GM23338 (cell line): Measurements from ENCODE around the gene GRB14. TPM values are rescaled to one million over a fixed set of nuclear protein-coding genes. Genes with fewer than 3 reads are reported as not detected.

ENCODE experiments used
- ATAC-seq: fragments of 200-7000 bp; cut with Tn5 transposase; 3 replicates; pipeline ENCODE4 v1.9.1; 2020
- DNase-seq: peaks from one replicate; pipeline ENCODE4 v3.0.0-alpha.2; 2015; ENCODE audit warnings: low spot score
- H2AFZ ChIP-seq: fragments of 200-600 bp; sonication (generic); 2 replicates; pipeline ENCODE4 v1.8.0; 2016; ENCODE audit warnings: antibody characterized with exemption, mild to moderate bottlenecking, moderate library complexity
- H3F3A ChIP-seq: fragments of 200-600 bp; sonication (generic); replicated peaks from 2 replicates; pipeline ENCODE4 v1.8.0; 2017; ENCODE audit warnings: antibody characterized with exemption, mixed run types, low read depth
- H3K27ac ChIP-seq: fragments of 200-600 bp; sonication (generic); 2 replicates; pipeline ENCODE4 v1.6.1; 2016; ENCODE audit warnings: low read depth
- H3K27me3 ChIP-seq: fragments of 200-600 bp; sonication (generic); 2 replicates; pipeline ENCODE4 v1.8.0; 2016; ENCODE audit warnings: mild to moderate bottlenecking, mixed run types, moderate library complexity; ENCODE audit not compliant: insufficient read depth
- H3K36me3 ChIP-seq: fragments of 200-600 bp; sonication (generic); 2 replicates; pipeline ENCODE4 v1.8.0; 2016; ENCODE audit warnings: mild to moderate bottlenecking; ENCODE audit not compliant: insufficient read depth
- H3K4me1 ChIP-seq: fragments of 200-600 bp; sonication (generic); 2 replicates; pipeline ENCODE4 v1.8.0; 2016; ENCODE audit warnings: mild to moderate bottlenecking, moderate library complexity; ENCODE audit not compliant: insufficient read depth
- H3K4me2 ChIP-seq: fragments of 200-600 bp; sonication (generic); 2 replicates; pipeline ENCODE4 v1.7.1; 2017; ENCODE audit warnings: mixed run types
- H3K4me3 ChIP-seq: fragments of 200-600 bp; sonication (generic); 2 replicates; pipeline ENCODE4 v1.6.1; 2016; ENCODE audit warnings: mixed run types
- H3K79me2 ChIP-seq: fragments of 200-600 bp; sonication (generic); replicated peaks from 2 replicates; pipeline ENCODE4 v1.8.0; 2017; ENCODE audit warnings: mild to moderate bottlenecking; ENCODE audit not compliant: insufficient read depth
- H3K9me2 ChIP-seq: fragments of 200-600 bp; sonication (generic); 2 replicates; pipeline ENCODE4 v1.8.0; 2017; ENCODE audit not compliant: insufficient read depth
- H4K20me1 ChIP-seq: fragments of 200-600 bp; sonication (generic); replicated peaks from 2 replicates; pipeline ENCODE4 v1.8.0; 2017; ENCODE audit warnings: mild to moderate bottlenecking; ENCODE audit not compliant: insufficient read depth
- H3K27ac Mint-ChIP-seq: 2 replicates; pipeline ENCODE4 v1.8.0; 2020; ENCODE audit warnings: inconsistent platforms, mild to moderate bottlenecking, moderate library complexity, mixed read lengths
- H3K27me3 Mint-ChIP-seq: 3 replicates; pipeline ENCODE4 v1.8.0; 2022; ENCODE audit warnings: low read depth, mild to moderate bottlenecking, moderate library complexity, mixed read lengths, inconsistent platforms; ENCODE audit not compliant: insufficient read depth, poor library complexity
- H3K36me3 Mint-ChIP-seq: 3 replicates; pipeline ENCODE4 v1.8.0; 2021; ENCODE audit warnings: low read depth, mild to moderate bottlenecking, inconsistent platforms, moderate library complexity, mixed read lengths
- H3K4me1 Mint-ChIP-seq: 3 replicates; pipeline ENCODE4 v1.8.0; 2020; ENCODE audit warnings: mild to moderate bottlenecking, inconsistent platforms, mixed read lengths
- H3K4me3 Mint-ChIP-seq: 3 replicates; pipeline ENCODE4 v1.8.0; 2021; ENCODE audit warnings: moderate library complexity, mild to moderate bottlenecking, inconsistent platforms, mixed read lengths
- H3K9me3 Mint-ChIP-seq: 3 replicates; pipeline ENCODE4 v1.8.0; 2020; ENCODE audit warnings: moderate library complexity, mild to moderate bottlenecking, inconsistent platforms, mixed read lengths
- EZH2phosphoT487 ChIP-seq: fragments of 200-600 bp; sonication (generic); IDR thresholded peaks from one replicate; pipeline ENCODE4 v1.8.1; 2018; ENCODE audit warnings: antibody characterized with exemption; ENCODE audit not compliant: unreplicated experiment
- STAT1 ChIP-seq: IDR thresholded peaks from one replicate; pipeline ENCODE4 v1.6.1; 2016; ENCODE audit warnings: antibody characterized with exemption; ENCODE audit not compliant: unreplicated experiment
- ZNF114 ChIP-seq: fragments of 250-450 bp; sonication (Bioruptor Pico); IDR thresholded peaks from 2 replicates; pipeline ENCODE4 v1.5.0; 2020; ENCODE audit warnings: mild to moderate bottlenecking, moderate library complexity
- polyA plus RNA-seq: library from polyadenylated mRNA; unstranded; fragments of >200 nt; fragmentation: Nextera tagmentation; extraction: Ambion mirVana; gene quantifications from 2 replicates; pipeline ENCODE4 v1.2.1, GENCODE V29; 2016
- total RNA-seq: library from RNA; depleted of rRNA; stranded (reverse); fragments of >200 nt; shearing (Covaris generic); gene quantifications from 2 replicates; pipeline ENCODE4 v1.2.3, GENCODE V29; 2014
- TF ChIP-seq, protein P1 (sequence below): fragments of 250-450 bp; sonication (Bioruptor Pico); IDR thresholded peaks from 2 replicates; pipeline ENCODE4 v1.5.0; 2020; ENCODE audit warnings: mild to moderate bottlenecking, moderate library complexity
- TF ChIP-seq, protein P2 (sequence below): IDR thresholded peaks from 2 replicates; pipeline ENCODE4 v1.6.1; 2016; ENCODE audit warnings: antibody characterized with exemption
- TF ChIP-seq, protein P3 (sequence below), 2 experiments: fragments of 200-600 bp in 1 of 2; sonication (generic) in 1 of 2; conservative IDR thresholded peaks; 2 replicates each; pipeline versions ENCODE4 v1.5.1 to v1.6.1; 2016 to 2017; ENCODE audit warnings: antibody characterized with exemption in 2 of 2, low read depth in 2 of 2, mild to moderate bottlenecking in 2 of 2, moderate library complexity in 1 of 2

Gene GRB14
- total and polyA plus RNA-seq, 2 experiments from 2014 or later, result 16.0 to 28.9 TPM

DNA sequence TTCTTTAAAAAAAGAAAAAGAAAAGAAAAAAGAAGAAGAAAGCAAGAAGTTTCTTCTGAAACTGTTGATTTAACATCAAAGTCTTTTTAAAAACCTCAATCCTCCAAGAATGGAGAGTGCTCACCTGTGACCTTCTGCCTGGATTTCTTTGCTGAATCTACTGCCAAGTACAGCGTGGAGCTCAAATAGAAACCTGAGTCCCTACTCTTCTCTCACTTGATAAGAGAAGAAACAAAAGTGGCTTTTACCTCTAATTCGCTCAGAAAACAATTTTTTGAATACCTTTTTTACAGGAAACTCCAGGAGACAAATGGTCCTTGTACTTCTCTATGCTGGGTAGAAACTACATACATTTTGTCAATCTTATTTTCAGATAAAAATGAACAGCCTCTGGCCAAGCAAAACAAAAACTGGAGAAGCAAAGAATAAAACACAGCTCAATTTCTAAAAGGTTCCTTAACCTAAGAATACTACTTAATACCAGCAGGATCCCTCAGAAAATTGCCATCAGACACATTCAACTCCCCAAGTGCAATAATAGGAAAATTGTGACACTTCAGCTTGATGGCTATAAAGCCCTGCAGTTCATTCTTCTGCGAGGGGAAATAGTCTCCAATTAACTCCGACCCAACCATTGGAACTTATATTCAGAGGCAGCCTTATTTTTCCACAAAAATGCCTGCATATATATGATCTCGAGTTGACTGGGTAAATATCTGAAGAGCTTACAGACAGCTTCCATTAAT lies 85.8 kb downstream of the GRB14 start (continued):
- TF ChIP-seq, protein P1, sequence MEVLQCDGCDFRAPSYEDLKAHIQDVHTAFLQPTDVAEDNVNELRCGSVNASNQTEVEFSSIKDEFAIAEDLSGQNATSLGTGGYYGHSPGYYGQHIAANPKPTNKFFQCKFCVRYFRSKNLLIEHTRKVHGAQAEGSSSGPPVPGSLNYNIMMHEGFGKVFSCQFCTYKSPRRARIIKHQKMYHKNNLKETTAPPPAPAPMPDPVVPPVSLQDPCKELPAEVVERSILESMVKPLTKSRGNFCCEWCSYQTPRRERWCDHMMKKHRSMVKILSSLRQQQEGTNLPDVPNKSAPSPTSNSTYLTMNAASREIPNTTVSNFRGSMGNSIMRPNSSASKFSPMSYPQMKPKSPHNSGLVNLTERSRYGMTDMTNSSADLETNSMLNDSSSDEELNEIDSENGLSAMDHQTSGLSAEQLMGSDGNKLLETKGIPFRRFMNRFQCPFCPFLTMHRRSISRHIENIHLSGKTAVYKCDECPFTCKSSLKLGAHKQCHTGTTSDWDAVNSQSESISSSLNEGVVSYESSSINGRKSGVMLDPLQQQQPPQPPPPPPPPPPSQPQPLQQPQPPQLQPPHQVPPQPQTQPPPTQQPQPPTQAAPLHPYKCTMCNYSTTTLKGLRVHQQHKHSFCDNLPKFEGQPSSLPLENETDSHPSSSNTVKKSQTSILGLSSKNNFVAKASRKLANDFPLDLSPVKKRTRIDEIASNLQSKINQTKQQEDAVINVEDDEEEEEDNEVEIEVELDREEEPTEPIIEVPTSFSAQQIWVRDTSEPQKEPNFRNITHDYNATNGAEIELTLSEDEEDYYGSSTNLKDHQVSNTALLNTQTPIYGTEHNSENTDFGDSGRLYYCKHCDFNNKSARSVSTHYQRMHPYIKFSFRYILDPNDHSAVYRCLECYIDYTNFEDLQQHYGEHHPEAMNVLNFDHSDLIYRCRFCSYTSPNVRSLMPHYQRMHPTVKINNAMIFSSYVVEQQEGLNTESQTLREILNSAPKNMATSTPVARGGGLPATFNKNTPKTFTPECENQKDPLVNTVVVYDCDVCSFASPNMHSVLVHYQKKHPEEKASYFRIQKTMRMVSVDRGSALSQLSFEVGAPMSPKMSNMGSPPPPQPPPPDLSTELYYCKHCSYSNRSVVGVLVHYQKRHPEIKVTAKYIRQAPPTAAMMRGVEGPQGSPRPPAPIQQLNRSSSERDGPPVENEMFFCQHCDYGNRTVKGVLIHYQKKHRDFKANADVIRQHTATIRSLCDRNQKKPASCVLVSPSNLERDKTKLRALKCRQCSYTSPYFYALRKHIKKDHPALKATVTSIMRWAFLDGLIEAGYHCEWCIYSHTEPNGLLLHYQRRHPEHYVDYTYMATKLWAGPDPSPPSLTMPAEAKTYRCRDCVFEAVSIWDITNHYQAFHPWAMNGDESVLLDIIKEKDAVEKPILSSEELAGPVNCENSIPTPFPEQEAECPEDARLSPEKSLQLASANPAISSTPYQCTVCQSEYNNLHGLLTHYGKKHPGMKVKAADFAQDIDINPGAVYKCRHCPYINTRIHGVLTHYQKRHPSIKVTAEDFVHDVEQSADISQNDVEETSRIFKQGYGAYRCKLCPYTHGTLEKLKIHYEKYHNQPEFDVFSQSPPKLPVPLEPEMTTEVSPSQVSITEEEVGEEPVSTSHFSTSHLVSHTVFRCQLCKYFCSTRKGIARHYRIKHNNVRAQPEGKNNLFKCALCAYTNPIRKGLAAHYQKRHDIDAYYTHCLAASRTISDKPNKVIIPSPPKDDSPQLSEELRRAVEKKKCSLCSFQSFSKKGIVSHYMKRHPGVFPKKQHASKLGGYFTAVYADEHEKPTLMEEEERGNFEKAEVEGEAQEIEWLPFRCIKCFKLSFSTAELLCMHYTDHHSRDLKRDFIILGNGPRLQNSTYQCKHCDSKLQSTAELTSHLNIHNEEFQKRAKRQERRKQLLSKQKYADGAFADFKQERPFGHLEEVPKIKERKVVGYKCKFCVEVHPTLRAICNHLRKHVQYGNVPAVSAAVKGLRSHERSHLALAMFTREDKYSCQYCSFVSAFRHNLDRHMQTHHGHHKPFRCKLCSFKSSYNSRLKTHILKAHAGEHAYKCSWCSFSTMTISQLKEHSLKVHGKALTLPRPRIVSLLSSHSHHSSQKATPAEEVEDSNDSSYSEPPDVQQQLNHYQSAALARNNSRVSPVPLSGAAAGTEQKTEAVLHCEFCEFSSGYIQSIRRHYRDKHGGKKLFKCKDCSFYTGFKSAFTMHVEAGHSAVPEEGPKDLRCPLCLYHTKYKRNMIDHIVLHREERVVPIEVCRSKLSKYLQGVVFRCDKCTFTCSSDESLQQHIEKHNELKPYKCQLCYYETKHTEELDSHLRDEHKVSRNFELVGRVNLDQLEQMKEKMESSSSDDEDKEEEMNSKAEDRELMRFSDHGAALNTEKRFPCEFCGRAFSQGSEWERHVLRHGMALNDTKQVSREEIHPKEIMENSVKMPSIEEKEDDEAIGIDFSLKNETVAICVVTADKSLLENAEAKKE (CRISPR knock-in tag), result no peak
- TF ChIP-seq, protein P2, sequence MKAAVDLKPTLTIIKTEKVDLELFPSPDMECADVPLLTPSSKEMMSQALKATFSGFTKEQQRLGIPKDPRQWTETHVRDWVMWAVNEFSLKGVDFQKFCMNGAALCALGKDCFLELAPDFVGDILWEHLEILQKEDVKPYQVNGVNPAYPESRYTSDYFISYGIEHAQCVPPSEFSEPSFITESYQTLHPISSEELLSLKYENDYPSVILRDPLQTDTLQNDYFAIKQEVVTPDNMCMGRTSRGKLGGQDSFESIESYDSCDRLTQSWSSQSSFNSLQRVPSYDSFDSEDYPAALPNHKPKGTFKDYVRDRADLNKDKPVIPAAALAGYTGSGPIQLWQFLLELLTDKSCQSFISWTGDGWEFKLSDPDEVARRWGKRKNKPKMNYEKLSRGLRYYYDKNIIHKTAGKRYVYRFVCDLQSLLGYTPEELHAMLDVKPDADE, result no peak

DNA sequence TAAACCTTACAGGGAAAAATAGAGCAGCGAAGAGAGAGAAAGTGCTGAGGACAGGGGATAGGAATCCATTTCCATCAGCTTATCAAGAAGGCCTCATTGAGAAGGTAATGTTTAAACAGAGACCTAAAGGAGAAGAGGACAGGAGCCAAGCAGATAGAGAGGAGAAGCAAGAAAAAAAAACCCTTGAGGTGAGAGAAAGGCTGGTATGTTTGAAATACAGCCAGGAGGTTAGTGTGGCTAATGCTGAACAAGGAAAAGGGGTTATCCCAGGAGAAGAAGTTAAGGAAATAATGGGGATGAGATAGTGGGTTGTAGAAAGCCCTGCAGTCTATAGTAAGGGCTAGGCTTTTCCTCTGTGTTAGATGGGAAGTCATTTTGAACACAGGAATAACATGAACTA lies 90.8 kb downstream of the GRB14 start:
- Mint-ChIP-seq H3K4me3 (no peak overlapping the region), H3K9me3 (no peaks in the 10 kb centered on the region), H3K36me3 (no peaks in the 10 kb centered on the region), H3K27me3 (no peaks in the 10 kb centered on the region), H3K27ac (no peak overlapping the region), H3K4me1 (no peaks in the 10 kb centered on the region)
- H3K79me2 ChIP-seq, result no peaks in the 10 kb centered on the region
- ATAC-seq (no peak), DNase-seq (no peak)
- H3K27me3 ChIP-seq, result no peaks in the 10 kb centered on the region
- no peaks in the 10 kb centered on the region for H4K20me1 ChIP-seq
- H3K4me3 ChIP-seq, result no peak overlapping the region
- no peak overlapping the region for H2AFZ ChIP-seq
- H3K4me1 ChIP-seq, result no peaks in the 10 kb centered on the region
- H3K9me2 ChIP-seq, result no peaks in the 10 kb centered on the region
- no peak overlapping the region for H3K27ac ChIP-seq
- no peak overlapping the region for H3K4me2 ChIP-seq
- H3F3A ChIP-seq, result no peaks in the 10 kb centered on the region
- no peaks in the 10 kb centered on the region for H3K36me3 ChIP-seq
- TF ChIP-seq STAT1, result no peak
- TF ChIP-seq ZNF114, result no peak
- TF ChIP-seq, protein P3, sequence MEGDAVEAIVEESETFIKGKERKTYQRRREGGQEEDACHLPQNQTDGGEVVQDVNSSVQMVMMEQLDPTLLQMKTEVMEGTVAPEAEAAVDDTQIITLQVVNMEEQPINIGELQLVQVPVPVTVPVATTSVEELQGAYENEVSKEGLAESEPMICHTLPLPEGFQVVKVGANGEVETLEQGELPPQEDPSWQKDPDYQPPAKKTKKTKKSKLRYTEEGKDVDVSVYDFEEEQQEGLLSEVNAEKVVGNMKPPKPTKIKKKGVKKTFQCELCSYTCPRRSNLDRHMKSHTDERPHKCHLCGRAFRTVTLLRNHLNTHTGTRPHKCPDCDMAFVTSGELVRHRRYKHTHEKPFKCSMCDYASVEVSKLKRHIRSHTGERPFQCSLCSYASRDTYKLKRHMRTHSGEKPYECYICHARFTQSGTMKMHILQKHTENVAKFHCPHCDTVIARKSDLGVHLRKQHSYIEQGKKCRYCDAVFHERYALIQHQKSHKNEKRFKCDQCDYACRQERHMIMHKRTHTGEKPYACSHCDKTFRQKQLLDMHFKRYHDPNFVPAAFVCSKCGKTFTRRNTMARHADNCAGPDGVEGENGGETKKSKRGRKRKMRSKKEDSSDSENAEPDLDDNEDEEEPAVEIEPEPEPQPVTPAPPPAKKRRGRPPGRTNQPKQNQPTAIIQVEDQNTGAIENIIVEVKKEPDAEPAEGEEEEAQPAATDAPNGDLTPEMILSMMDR (conservative IDR thresholded peaks at IDR 0.05; ENCODE audit: low read depth in 2 of 2), result no peak
- no peak for TF ChIP-seq EZH2phosphoT487
